Activated gamma-delta T cell (primary cell): ENCODE results near the gene FBXW5.
A peak's percentile ranks its signal among the peaks of the same experiment; 100 is the strongest.

ENCODE experiments used
- DNase-seq: peaks from one replicate; lab custom pipeline; 2025; lab: John Stamatoyannopoulos, UW

FBXW5 gene

GRCh38 chr9:136978073-136978864 lies 33.7 kb upstream of the FBXW5 start:
- DNase-seq: peak; percentile 75

GRCh38 chr9:136977649-136978072 lies 33.1 kb upstream of the FBXW5 start:
- no peak for DNase-seq

- DNase-seq: no peak
Measured at GRCh38 chr9:136977223-136977622, 32.7 kb upstream of the FBXW5 start, which contains the start of gene PTGDS. Gene PTGDS (plus strand): TSS chr9:136977504. CDS start chr9:136977579, 75 bp downstream.

GRCh38 chr9:136975644-136976043 lies 31.1 kb upstream of the FBXW5 start:
- DNase-seq: no peak

GRCh38 chr9:136974817-136975535 lies 30.4 kb upstream of the FBXW5 start:
- DNase-seq: no peak

GRCh38 chr9:136973618-136974617 lies 29.4 kb upstream of the FBXW5 start:
- DNase-seq: no peak

- no peak for DNase-seq
Measured at GRCh38 chr9:136972743-136973142, 28.2 kb upstream of the FBXW5 start.

GRCh38 chr9:136972335-136972734 lies 27.8 kb upstream of the FBXW5 start:
- DNase-seq: no peak

GRCh38 chr9:136971746-136972145 lies 27.2 kb upstream of the FBXW5 start:
- no peak for DNase-seq

GRCh38 chr9:136970361-136970760 lies 25.8 kb upstream of the FBXW5 start:
- DNase-seq: no peak

- DNase-seq: no peak
Measured at GRCh38 chr9:136969774-136970173, 25.2 kb upstream of the FBXW5 start.

- no peak for DNase-seq
Measured at GRCh38 chr9:136969150-136969549, 24.6 kb upstream of the FBXW5 start.

- DNase-seq: no peak
Measured at GRCh38 chr9:136968333-136969127, 24.0 kb upstream of the FBXW5 start.

GRCh38 chr9:136965771-136966484 lies 21.4 kb upstream of the FBXW5 start:
- no peak for DNase-seq

- no peak for DNase-seq
Measured at GRCh38 chr9:136964833-136965422, 20.4 kb upstream of the FBXW5 start.

- no peak for DNase-seq
Measured at GRCh38 chr9:136964171-136964689, 19.7 kb upstream of the FBXW5 start.

GRCh38 chr9:136963751-136964150 lies 19.2 kb upstream of the FBXW5 start:
- no peak for DNase-seq

- no peak for DNase-seq
Measured at GRCh38 chr9:136963341-136963740, 18.8 kb upstream of the FBXW5 start.

GRCh38 chr9:136962701-136963248 lies 18.2 kb upstream of the FBXW5 start:
- DNase-seq: no peak
